Hepatocyte (in vitro differentiated cells): ENCODE results near the gene ARHGAP26. TPM values are rescaled to one million over a fixed set of nuclear protein-coding genes. Genes with fewer than 3 reads are reported as not detected.

ENCODE experiments used
- DNase-seq: peaks from one replicate; pipeline ENCODE4 v3.0.0-alpha.2; 2016; ENCODE audit warnings: low spot score
- H2AFZ ChIP-seq: fragments of 200-600 bp; sonication (generic); 2 replicates; pipeline ENCODE4 v1.6.0; 2016; ENCODE audit warnings: antibody characterized with exemption, mild to moderate bottlenecking
- H3K27ac ChIP-seq: fragments of 200-600 bp; sonication (generic); 2 replicates; pipeline ENCODE4 v1.5.1; 2016; ENCODE audit warnings: mild to moderate bottlenecking
- H3K27me3 ChIP-seq: fragments of 200-600 bp; sonication (generic); 2 replicates; pipeline ENCODE4 v1.6.1; 2016
- H3K36me3 ChIP-seq: fragments of 200-600 bp; sonication (generic); replicated peaks from 2 replicates; pipeline ENCODE4 v1.5.1; 2016; ENCODE audit warnings: low read depth; ENCODE audit not compliant: insufficient read depth
- H3K4me1 ChIP-seq: fragments of 200-600 bp; sonication (generic); 2 replicates; pipeline ENCODE4 v1.5.1; 2016; ENCODE audit warnings: mild to moderate bottlenecking, moderate library complexity; ENCODE audit not compliant: insufficient read depth
- H3K4me2 ChIP-seq: fragments of 200-600 bp; sonication (generic); 2 replicates; pipeline ENCODE4 v1.6.0; 2016
- H3K4me3 ChIP-seq: fragments of 200-600 bp; sonication (generic); 2 replicates; pipeline ENCODE4 v1.5.1; 2016; ENCODE audit warnings: mild to moderate bottlenecking
- H3K79me2 ChIP-seq: fragments of 200-600 bp; sonication (generic); 2 replicates; pipeline ENCODE4 v1.6.0; 2017; ENCODE audit warnings: mild to moderate bottlenecking
- H3K9me2 ChIP-seq: fragments of 200-600 bp; sonication (generic); replicated peaks from 2 replicates; pipeline ENCODE4 v1.6.0; 2017; ENCODE audit warnings: mild to moderate bottlenecking; ENCODE audit not compliant: insufficient read depth
- H3K9me3 ChIP-seq: fragments of 200-600 bp; sonication (generic); 2 replicates; pipeline ENCODE4 v1.5.1; 2016; ENCODE audit warnings: low read depth, mild to moderate bottlenecking
- H4K20me1 ChIP-seq: fragments of 200-600 bp; sonication (generic); 2 replicates; pipeline ENCODE4 v1.6.0; 2016; ENCODE audit warnings: mild to moderate bottlenecking; ENCODE audit not compliant: insufficient read depth, poor library complexity, severe bottlenecking
- CTCF ChIP-seq: fragments of 200-600 bp; sonication (generic); IDR thresholded peaks from 2 replicates; pipeline ENCODE4 v1.5.1; 2016; ENCODE audit warnings: antibody characterized with exemption, mild to moderate bottlenecking; ENCODE audit not compliant: poor library complexity
- EZH2 ChIP-seq: fragments of 200-600 bp; sonication (generic); IDR thresholded peaks from 2 replicates; pipeline ENCODE4 v1.6.1; 2016; ENCODE audit warnings: antibody characterized with exemption, mild to moderate bottlenecking, borderline replicate concordance
- EZH2phosphoT487 ChIP-seq: fragments of 200-600 bp; sonication (generic); IDR thresholded peaks from one replicate; pipeline ENCODE4 v1.6.1; 2018; ENCODE audit warnings: antibody characterized with exemption, mild to moderate bottlenecking, low read depth, moderate library complexity; ENCODE audit not compliant: unreplicated experiment, severe bottlenecking
- WGBS: methylation state at CpG from one replicate; pipeline ENCODE4 v1.1.6; 2016; ENCODE audit warnings: low lambda C conversion rate; ENCODE audit errors: missing lambda C conversion rate; 5-methylcytosine and 5-hydroxymethylcytosine counted together
- polyA plus RNA-seq: library from polyadenylated mRNA; unstranded; fragments of >200 nt; fragmentation: Nextera tagmentation; extraction: Ambion mirVana; gene quantifications from 2 replicates; pipeline ENCODE4 v1.2.1, GENCODE V29; 2016
- total RNA-seq: library from RNA; depleted of rRNA; stranded (reverse); fragments of >200 nt; gene quantifications from 2 replicates; pipeline ENCODE4 v1.2.3, GENCODE V29; 2014

The ARHGAP26 gene
- total and polyA plus RNA-seq, 2 experiments from 2014 or later = 16.5 to 19.8 TPM

- Histone ChIP-seq H3K36me3 (no peaks in the 10 kb centered on the region), H3K4me2 (no peak overlapping the region), H3K4me1 (peaks cover 9% of the 10 kb centered on the region), H3K79me2 (no peaks in the 10 kb centered on the region), H3K9me3 (no peaks in the 10 kb centered on the region), H3K9me2 (no peaks in the 10 kb centered on the region), H3K27me3 (no peaks in the 10 kb centered on the region), H4K20me1 (no peaks in the 10 kb centered on the region), H2AFZ (no peak overlapping the region), H3K27ac (no peak overlapping the region), H3K4me3 (no peak overlapping the region)
- 81% methylated on average over 5 of the region's 5 CpGs for WGBS
- no peak for DNase-seq
- no peak for TF ChIP-seq EZH2phosphoT487
- TF ChIP-seq EZH2 = no peak
- TF ChIP-seq CTCF = no peak
These were observed 254.2 kb downstream of the ARHGAP26 start for GRCh38 chr5:143024228-143024920.

- 75% methylated on average over 4 of the region's 4 CpGs for WGBS
- Histone ChIP-seq H3K9me3 (no peaks in the 10 kb centered on the region), H3K27ac (no peak overlapping the region), H3K27me3 (no peaks in the 10 kb centered on the region), H4K20me1 (no peaks in the 10 kb centered on the region), H2AFZ (no peak overlapping the region), H3K79me2 (no peaks in the 10 kb centered on the region), H3K9me2 (no peaks in the 10 kb centered on the region), H3K36me3 (no peaks in the 10 kb centered on the region), H3K4me2 (no peak overlapping the region), H3K4me3 (no peak overlapping the region), H3K4me1 (peaks cover 9% of the 10 kb centered on the region)
- TF ChIP-seq EZH2 (no peak), CTCF (no peak), EZH2phosphoT487 (no peak)
- no peak for DNase-seq
These were observed 255.2 kb downstream of the ARHGAP26 start for GRCh38 chr5:143025376-143025775.

- 61% methylated on average over 1 of the region's 1 CpG for WGBS
These were observed 255.8 kb downstream of the ARHGAP26 start for GRCh38 chr5:143025971-143026370.

More at GRCh38 chr5:143025971-143026370, 255.8 kb downstream of the ARHGAP26 start:
- Histone ChIP-seq H3K79me2 (no peaks in the 10 kb centered on the region), H3K9me2 (no peaks in the 10 kb centered on the region), H2AFZ (no peak overlapping the region), H3K27ac (no peak overlapping the region), H3K9me3 (no peaks in the 10 kb centered on the region), H3K4me2 (no peak overlapping the region), H3K4me1 (peaks cover 9% of the 10 kb centered on the region), H3K27me3 (no peaks in the 10 kb centered on the region), H3K4me3 (no peak overlapping the region), H4K20me1 (no peaks in the 10 kb centered on the region), H3K36me3 (no peaks in the 10 kb centered on the region)
- no peak for DNase-seq
- TF ChIP-seq EZH2phosphoT487 = no peak
- no peak for TF ChIP-seq CTCF
- TF ChIP-seq EZH2 = no peak
